Cardiac muscle cell (in vitro differentiated cells and primary cell): ENCODE results near the gene NSRP1. TPM values are rescaled to one million over a fixed set of nuclear protein-coding genes. Genes with fewer than 3 reads are reported as not detected.

ENCODE experiments used
- DNase-seq, 2 donors: peaks; one replicate each; pipeline versions ENCODE4 v3.0.0 to v3.0.0-alpha.2; 2010 to 2017; ENCODE audit warnings: low read depth in 1 of 2, low spot score in 1 of 2
- H3K27ac ChIP-seq: fragments of 200-600 bp; sonication (generic); 2 replicates; pipeline ENCODE4 v1.5.1; 2016
- H3K27me3 ChIP-seq: fragments of 200-600 bp; sonication (generic); 2 replicates; pipeline ENCODE4 v1.6.0; 2016; ENCODE audit warnings: control low read depth
- H3K36me3 ChIP-seq: fragments of 200-600 bp; sonication (generic); 2 replicates; pipeline ENCODE4 v1.5.1; 2016; ENCODE audit warnings: control low read depth
- H3K4me1 ChIP-seq: fragments of 200-600 bp; sonication (generic); 2 replicates; pipeline ENCODE4 v1.8.1; 2017; ENCODE audit warnings: low read depth, mild to moderate bottlenecking, mixed run types
- H3K4me3 ChIP-seq: fragments of 200-600 bp; sonication (generic); 2 replicates; pipeline ENCODE4 v1.5.1; 2016; ENCODE audit warnings: mild to moderate bottlenecking
- H3K9me3 ChIP-seq: fragments of 200-600 bp; sonication (generic); 2 replicates; pipeline ENCODE4 v1.5.1; 2017; ENCODE audit warnings: low read depth, mild to moderate bottlenecking, control low read depth
- polyA plus RNA-seq: library from polyadenylated mRNA; unstranded; fragments of >200 nt; fragmentation: Nextera tagmentation; extraction: Ambion mirVana; gene quantifications from 2 replicates; pipeline ENCODE4 v1.2.1, GENCODE V29; 2016
- total RNA-seq: library from RNA; depleted of rRNA; stranded (reverse); fragments of >200 nt; gene quantifications from 2 replicates; pipeline ENCODE4 v1.2.3, GENCODE V29; 2016
- TF ChIP-seq, protein P1 (sequence below): IDR thresholded peaks from 2 replicates; pipeline ENCODE4 v1.5.1; 2012; ENCODE audit warnings: low read depth, mild to moderate bottlenecking, low read length

Gene NSRP1
- total and polyA plus RNA-seq, 2 experiments from 2014 or later, result 14.6 to 29.1 TPM

DNA sequence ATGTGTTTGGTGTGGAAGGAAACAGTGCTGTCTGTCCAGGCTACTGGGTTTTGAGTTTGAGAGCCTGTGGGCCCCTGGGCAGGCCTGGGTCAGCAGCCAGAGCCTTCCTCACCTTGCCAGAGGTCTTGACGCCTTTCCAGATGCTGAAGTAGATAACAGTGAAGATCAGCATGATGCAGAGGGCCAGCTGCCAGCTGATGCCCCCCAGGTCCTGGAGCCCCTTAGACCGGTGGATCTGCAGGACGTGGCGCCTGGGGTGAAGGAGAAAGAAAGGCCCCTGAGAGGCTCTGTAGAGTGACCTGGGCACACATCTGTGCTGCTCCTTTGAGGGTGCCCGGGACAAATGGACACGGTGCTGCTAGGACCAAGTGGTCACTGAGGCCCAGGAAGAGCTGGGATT lies 100.4 kb downstream of the NSRP1 start:
- DNase-seq, result no peak

DNA sequence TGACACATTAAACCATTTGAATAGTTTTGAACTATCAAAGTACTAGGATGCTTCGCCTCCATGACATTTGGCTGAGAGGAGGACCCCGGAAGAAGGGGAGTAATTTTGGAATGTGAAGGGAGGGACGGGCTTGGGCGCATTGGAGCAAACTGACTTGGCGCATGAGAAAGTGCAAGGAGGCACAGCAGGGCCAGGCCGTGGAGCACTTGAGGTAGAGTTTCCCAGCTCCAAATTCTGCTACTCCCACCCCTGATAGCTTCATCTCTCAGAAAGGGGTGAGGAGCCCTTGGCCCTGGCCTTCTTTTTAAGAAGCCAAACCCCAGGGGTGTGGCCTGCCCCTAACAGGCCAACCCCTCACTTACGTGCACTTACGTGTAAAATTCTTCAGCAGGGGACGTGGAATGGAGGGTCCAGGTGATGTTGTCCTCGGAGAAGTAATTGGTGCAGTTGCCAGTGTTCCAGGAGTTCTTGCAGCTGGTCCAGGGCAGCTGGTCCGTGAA lies 101.2 kb downstream of the NSRP1 start:
- Histone ChIP-seq H3K36me3 (no peaks in the 10 kb centered on the region), H3K4me3 (no peak overlapping the region), H3K4me1 (peaks cover 8% of the 10 kb centered on the region), H3K27me3 (no peaks in the 10 kb centered on the region), H3K9me3 (no peaks in the 10 kb centered on the region), H3K27ac (no peak overlapping the region)
- TF ChIP-seq, protein P1, sequence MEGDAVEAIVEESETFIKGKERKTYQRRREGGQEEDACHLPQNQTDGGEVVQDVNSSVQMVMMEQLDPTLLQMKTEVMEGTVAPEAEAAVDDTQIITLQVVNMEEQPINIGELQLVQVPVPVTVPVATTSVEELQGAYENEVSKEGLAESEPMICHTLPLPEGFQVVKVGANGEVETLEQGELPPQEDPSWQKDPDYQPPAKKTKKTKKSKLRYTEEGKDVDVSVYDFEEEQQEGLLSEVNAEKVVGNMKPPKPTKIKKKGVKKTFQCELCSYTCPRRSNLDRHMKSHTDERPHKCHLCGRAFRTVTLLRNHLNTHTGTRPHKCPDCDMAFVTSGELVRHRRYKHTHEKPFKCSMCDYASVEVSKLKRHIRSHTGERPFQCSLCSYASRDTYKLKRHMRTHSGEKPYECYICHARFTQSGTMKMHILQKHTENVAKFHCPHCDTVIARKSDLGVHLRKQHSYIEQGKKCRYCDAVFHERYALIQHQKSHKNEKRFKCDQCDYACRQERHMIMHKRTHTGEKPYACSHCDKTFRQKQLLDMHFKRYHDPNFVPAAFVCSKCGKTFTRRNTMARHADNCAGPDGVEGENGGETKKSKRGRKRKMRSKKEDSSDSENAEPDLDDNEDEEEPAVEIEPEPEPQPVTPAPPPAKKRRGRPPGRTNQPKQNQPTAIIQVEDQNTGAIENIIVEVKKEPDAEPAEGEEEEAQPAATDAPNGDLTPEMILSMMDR, result no peak
- DNase-seq, result no peak

More for the DNA sequence above, 100.4 kb downstream of the NSRP1 start:
- Histone ChIP-seq H3K9me3 (no peaks in the 10 kb centered on the region), H3K4me3 (no peak overlapping the region), H3K27me3 (no peaks in the 10 kb centered on the region), H3K36me3 (no peaks in the 10 kb centered on the region), H3K4me1 (peaks cover 8% of the 10 kb centered on the region), H3K27ac (no peak overlapping the region)
- TF ChIP-seq, protein P1, result no peak

DNA sequence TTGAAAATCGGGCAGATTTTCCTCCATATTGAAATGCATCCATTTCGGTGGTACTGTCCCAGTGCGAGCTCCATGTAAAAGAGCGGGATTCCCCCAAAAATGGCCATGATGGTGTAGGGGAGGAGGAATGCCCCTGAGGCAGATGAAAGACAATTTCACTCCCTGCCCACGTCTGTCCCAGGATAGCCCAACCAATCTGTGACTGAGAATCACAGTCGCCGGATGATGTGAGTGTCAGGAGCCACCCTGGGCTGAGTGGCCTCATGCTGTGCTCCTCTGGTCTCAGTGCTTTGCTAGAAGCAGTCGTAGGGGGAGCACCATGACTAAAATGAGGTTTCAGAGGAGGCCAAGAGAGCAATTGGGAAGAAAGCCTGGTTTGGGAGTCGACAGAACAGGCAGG lies 102.2 kb downstream of the NSRP1 start:
- DNase-seq, result no peak
- Histone ChIP-seq H3K9me3 (no peaks in the 10 kb centered on the region), H3K27me3 (no peaks in the 10 kb centered on the region), H3K36me3 (no peaks in the 10 kb centered on the region), H3K4me1 (peaks cover 8% of the 10 kb centered on the region), H3K4me3 (no peak overlapping the region), H3K27ac (no peak overlapping the region)
- TF ChIP-seq, protein P1, result no peak

DNA sequence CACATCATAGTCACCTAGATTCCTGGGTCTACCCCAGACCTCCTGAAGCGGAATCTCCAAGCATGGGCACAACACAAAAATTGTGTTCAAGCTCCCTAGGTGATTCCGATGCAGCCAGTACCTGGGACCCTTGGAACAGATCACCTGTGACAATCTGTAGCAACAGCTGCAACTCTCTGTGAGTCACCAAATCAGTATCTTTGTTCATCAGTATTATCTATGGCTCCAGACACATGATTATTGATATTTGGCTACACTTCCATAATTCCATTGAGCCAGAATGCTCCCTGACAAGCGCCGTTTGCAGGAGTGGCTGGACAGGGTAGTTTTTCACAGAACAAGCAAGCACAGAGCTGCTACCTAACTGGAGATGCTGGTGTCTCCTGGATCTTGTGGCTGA lies 102.7 kb downstream of the NSRP1 start:
- Histone ChIP-seq H3K9me3 (no peaks in the 10 kb centered on the region), H3K4me1 (peaks cover 8% of the 10 kb centered on the region), H3K36me3 (no peaks in the 10 kb centered on the region), H3K27me3 (no peaks in the 10 kb centered on the region), H3K4me3 (no peak overlapping the region), H3K27ac (no peak overlapping the region)
- TF ChIP-seq, protein P1, result no peak
- DNase-seq, result no peak

DNA sequence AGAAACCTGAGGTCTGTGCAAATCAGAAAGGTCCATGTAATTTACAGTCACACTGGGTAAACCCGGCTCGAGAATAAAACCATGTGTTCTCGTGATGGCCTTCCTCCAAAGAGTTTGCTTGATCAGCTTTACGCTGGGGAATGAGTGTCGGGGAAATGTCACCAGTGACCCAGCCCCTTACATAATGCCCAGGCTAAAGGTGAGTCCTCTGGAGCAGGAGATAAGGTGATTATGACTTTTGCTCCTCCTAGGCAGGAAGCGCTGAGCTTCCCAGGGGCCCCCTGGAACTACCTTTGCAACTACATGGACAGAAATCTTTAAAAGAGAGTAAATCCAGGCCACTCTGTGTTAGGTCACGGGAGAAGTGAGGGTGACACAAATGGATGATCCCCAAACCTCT lies 103.2 kb downstream of the NSRP1 start:
- no peak for DNase-seq
- Histone ChIP-seq H3K36me3 (no peaks in the 10 kb centered on the region), H3K27ac (no peak overlapping the region), H3K4me3 (no peak overlapping the region), H3K27me3 (no peaks in the 10 kb centered on the region), H3K9me3 (no peaks in the 10 kb centered on the region), H3K4me1 (peaks cover 8% of the 10 kb centered on the region)
- TF ChIP-seq, protein P1, result no peak

DNA sequence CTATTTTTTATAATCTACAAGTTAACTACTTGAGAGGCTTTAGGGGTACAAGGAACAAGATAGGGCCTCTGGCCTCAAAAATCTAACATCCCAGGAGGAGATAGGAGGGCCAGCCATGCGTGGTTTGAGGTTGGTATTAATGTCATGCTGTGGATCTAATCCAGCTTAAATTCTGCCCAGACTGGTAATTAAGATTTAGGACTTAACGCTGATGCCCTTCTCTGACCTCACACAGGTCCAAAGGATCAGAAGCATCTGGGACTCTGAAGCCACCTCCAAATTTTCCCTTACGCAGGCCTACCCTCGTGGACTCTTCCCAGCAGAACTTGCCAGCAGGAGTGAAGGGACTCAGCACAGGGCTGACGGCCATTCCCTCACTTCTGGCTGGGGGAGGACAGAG lies 103.8 kb downstream of the NSRP1 start:
- H3K9me3 ChIP-seq, result no peaks in the 10 kb centered on the region
- H3K27me3 ChIP-seq, result no peaks in the 10 kb centered on the region
- H3K4me3 ChIP-seq, result no peak overlapping the region
- H3K4me1 ChIP-seq, result peaks cover 8% of the 10 kb centered on the region
- no peak for DNase-seq
- TF ChIP-seq, protein P1, result no peak
- H3K27ac ChIP-seq, result no peak overlapping the region
- no peaks in the 10 kb centered on the region for H3K36me3 ChIP-seq
